A549 (cell line): ENCODE measurements around the gene HTT-AS. TPM values are rescaled to one million over a fixed set of nuclear protein-coding genes. Genes with fewer than 3 reads are reported as not detected.

Source experiments
- ATAC-seq, 2 experiments: fragments of 200-7000 bp in 1 of 2; fragments of >200 bp in 1 of 2; cut with Nextera tagmentation in 1 of 2; cut with Tn5 transposase in 1 of 2; 3 replicates each; pipeline versions ENCODE4 v1.8.0 to v1.9.1; 2018 to 2020; ENCODE audit warnings: mild to moderate bottlenecking in 1 of 2, moderate library complexity in 1 of 2
- CTCF ChIA-PET: fragments of 300-600 bp; sonication (Branson Sonifier 250); formaldehyde crosslinking; extraction: SDS; loops from one replicate; lab custom pipeline; 2021; ENCODE audit warnings: antibody characterized with exemption, inconsistent platforms; lab: Yijun Ruan, JAX
- POLR2A ChIA-PET: fragments of 350-600 bp; formaldehyde crosslinking; extraction: SDS; loops from one replicate; lab custom pipeline; 2021; ENCODE audit warnings: antibody characterized with exemption, inconsistent platforms; lab: Yijun Ruan, JAX
- DNase-seq, 2 experiments: peaks; one replicate each; pipeline versions ENCODE4 v3.0.0 to v3.0.0-alpha.2; 2011 to 2016; ENCODE audit warnings: low read depth in 1 of 2, low spot score in 1 of 2
- FAIRE-seq: peaks from 2 replicates; lab custom pipeline; 2011; peaks lifted over from hg19 to GRCh38; lab: Jason Lieb, UNC
- H3K27ac ChIP-seq, 2 experiments: fragments of >200 bp; sonication (Bioruptor Twin); formaldehyde crosslinking; 3 replicates each; pipeline ENCODE4 v1.5.1; 2016 to 2017
- H3K4me1 ChIP-seq: fragments of >200 bp; sonication (Bioruptor Twin); formaldehyde crosslinking; 3 replicates; pipeline ENCODE4 v1.6.1; 2016
- H3K4me2 ChIP-seq: fragments of >200 bp; sonication (Bioruptor Twin); formaldehyde crosslinking; 3 replicates; pipeline ENCODE4 v1.6.1; 2016
- H3K4me3 ChIP-seq: fragments of >200 bp; sonication (Bioruptor Twin); formaldehyde crosslinking; 3 replicates; pipeline ENCODE4 v1.5.1; 2016
- H3K9me3 ChIP-seq: fragments of >200 bp; sonication (Bioruptor Twin); formaldehyde crosslinking; 3 replicates; pipeline ENCODE4 v1.6.1; 2016
- BHLHE40 ChIP-seq: IDR thresholded peaks from 2 replicates; pipeline ENCODE4 v1.6.1; 2012; ENCODE audit warnings: low read depth, low read length, inconsistent platforms
- CBX2 ChIP-seq: fragments of 200-600 bp; sonication (generic); IDR thresholded peaks from 2 replicates; pipeline ENCODE4 v1.6.1; 2016; ENCODE audit warnings: low read depth, mild to moderate bottlenecking, borderline replicate concordance
- CHD2 ChIP-seq: fragments of 150-350 bp; IDR thresholded peaks from 2 replicates; pipeline ENCODE4 v1.6.1; 2014; ENCODE audit warnings: low read length; ENCODE audit not compliant: partially characterized antibody
- ESRRA ChIP-seq: fragments of 150-350 bp; IDR thresholded peaks from 2 replicates; pipeline ENCODE4 v1.6.1; 2014; ENCODE audit warnings: mild to moderate bottlenecking, low read length, borderline replicate concordance
- FOXS1 ChIP-seq: fragments of 250-450 bp; sonication (Bioruptor Pico); IDR thresholded peaks from 2 replicates; pipeline ENCODE4 v1.5.0; 2020; ENCODE audit warnings: mild to moderate bottlenecking, moderate library complexity
- GATA3 ChIP-seq: IDR thresholded peaks from 2 replicates; pipeline ENCODE4 v1.6.1; 2012; ENCODE audit warnings: borderline replicate concordance
- HEYL ChIP-seq: fragments of 250-450 bp; sonication (Bioruptor Pico); IDR thresholded peaks from 2 replicates; pipeline ENCODE4 v1.8.0; 2021; ENCODE audit warnings: mild to moderate bottlenecking, moderate library complexity
- KDM5A ChIP-seq: fragments of 200-600 bp; sonication (generic); IDR thresholded peaks from 2 replicates; pipeline ENCODE4 v1.6.1; 2016; ENCODE audit warnings: antibody characterized with exemption, mild to moderate bottlenecking
- MAFK ChIP-seq: fragments of 450-650 bp; IDR thresholded peaks from 2 replicates; pipeline ENCODE4 v1.6.1; 2014; ENCODE audit not compliant: partially characterized antibody
- RAD21 ChIP-seq, 2 experiments: fragments of >200 bp in 1 of 2; sonication (Bioruptor Twin) in 1 of 2; formaldehyde crosslinking in 1 of 2; IDR thresholded peaks in 1 of 2; conservative IDR thresholded peaks in 1 of 2; 2 replicates in 1 of 2; 3 replicates in 1 of 2; pipeline ENCODE4 v1.6.1; 2012 to 2018; ENCODE audit warnings: inconsistent platforms in 1 of 2
- RARB ChIP-seq: fragments of 250-450 bp; sonication (Bioruptor Pico); IDR thresholded peaks from 2 replicates; pipeline ENCODE4 v1.8.0; 2021; ENCODE audit warnings: mild to moderate bottlenecking, moderate library complexity
- SREBF2 ChIP-seq: fragments of 450-650 bp; IDR thresholded peaks from 2 replicates; pipeline ENCODE4 v1.6.1; 2014; ENCODE audit warnings: mild to moderate bottlenecking, moderate library complexity
- TP53 ChIP-seq: fragments of 250-450 bp; sonication (Bioruptor Pico); IDR thresholded peaks from 2 replicates; pipeline ENCODE4 v1.5.0; 2021; ENCODE audit warnings: mild to moderate bottlenecking, moderate library complexity
- ZNF302 ChIP-seq: fragments of 250-450 bp; sonication (Bioruptor Pico); IDR thresholded peaks from 2 replicates; pipeline ENCODE4 v1.9.0; 2021; ENCODE audit warnings: inconsistent platforms, mild to moderate bottlenecking, moderate library complexity
- WGBS: methylation state at CpG from one replicate; pipeline ENCODE4 v1.1.6; 2017; ENCODE audit errors: missing lambda C conversion rate; 5-methylcytosine and 5-hydroxymethylcytosine counted together
- polyA plus RNA-seq, 4 experiments: library from polyadenylated mRNA; depleted of rRNA in 3 of 4; stranded (reverse); fragments of >200 nt; fragmentation: RNase III in 1 of 4; extraction: RNeasy Plus Mini Kit Qiagen cat#74134 plus additional on column Dnase treatment in 1 of 4; gene quantifications; 2 replicates in 3 of 4; 3 replicates in 1 of 4; pipeline ENCODE4 v1.2.3, GENCODE V29; 2011 to 2017
- TF ChIP-seq, protein P1 (sequence below): IDR thresholded peaks from 2 replicates; pipeline ENCODE4 v1.6.1; 2012
- TF ChIP-seq, protein P2 (sequence below): IDR thresholded peaks from 2 replicates; pipeline ENCODE4 v1.6.1; 2012
- TF ChIP-seq, protein P3 (sequence below): fragments of >200 bp; sonication (Bioruptor Twin); formaldehyde crosslinking; IDR thresholded peaks from 3 replicates; pipeline ENCODE4 v1.5.1; 2016
- TF ChIP-seq, protein P4 (sequence below): fragments of 200-600 bp; sonication (generic); IDR thresholded peaks from 2 replicates; pipeline ENCODE4 v1.6.1; 2016; ENCODE audit warnings: antibody characterized with exemption, mild to moderate bottlenecking, moderate library complexity

Gene HTT-AS
- polyA plus RNA-seq, 2 of the 4 experiments (the other 2 are of a cell fraction): not detected

DNA sequence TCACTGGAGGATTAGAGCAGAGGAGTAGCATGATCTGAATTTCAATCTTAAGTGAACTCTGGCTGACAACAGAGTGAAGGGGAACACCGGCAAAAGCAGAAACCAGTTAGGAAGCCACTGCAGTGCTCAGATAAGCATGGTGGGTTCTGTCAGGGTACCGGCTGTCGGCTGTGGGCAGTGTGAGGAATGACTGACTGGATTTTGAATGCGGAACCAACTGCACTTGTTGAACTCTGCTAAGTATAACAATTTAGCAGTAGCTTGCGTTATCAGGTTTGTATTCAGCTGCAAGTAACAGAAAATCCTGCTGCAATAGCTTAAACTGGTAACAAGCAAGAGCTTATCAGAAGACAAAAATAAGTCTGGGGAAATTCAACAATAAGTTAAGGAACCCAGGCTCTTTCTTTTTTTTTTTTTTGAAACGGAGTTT lies 5.4 kb upstream of the HTT-AS start:
- TF ChIP-seq RAD21 (conservative IDR thresholded peaks at IDR 0.05 in 1 of 2, IDR thresholded peaks at IDR 0.05 in 1 of 2) (no peak), RARB (CRISPR knock-in tag) (no peak), BHLHE40 (no peak), KDM5A (no peak), SREBF2 (no peak), HEYL (CRISPR knock-in tag) (no peak), ESRRA (no peak), FOXS1 (CRISPR knock-in tag) (no peak), TP53 (CRISPR knock-in tag) (no peak), GATA3 (no peak), CHD2 (no peak)
- TF ChIP-seq, protein P1, sequence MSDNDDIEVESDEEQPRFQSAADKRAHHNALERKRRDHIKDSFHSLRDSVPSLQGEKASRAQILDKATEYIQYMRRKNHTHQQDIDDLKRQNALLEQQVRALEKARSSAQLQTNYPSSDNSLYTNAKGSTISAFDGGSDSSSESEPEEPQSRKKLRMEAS: no peak
- TF ChIP-seq, protein P2, sequence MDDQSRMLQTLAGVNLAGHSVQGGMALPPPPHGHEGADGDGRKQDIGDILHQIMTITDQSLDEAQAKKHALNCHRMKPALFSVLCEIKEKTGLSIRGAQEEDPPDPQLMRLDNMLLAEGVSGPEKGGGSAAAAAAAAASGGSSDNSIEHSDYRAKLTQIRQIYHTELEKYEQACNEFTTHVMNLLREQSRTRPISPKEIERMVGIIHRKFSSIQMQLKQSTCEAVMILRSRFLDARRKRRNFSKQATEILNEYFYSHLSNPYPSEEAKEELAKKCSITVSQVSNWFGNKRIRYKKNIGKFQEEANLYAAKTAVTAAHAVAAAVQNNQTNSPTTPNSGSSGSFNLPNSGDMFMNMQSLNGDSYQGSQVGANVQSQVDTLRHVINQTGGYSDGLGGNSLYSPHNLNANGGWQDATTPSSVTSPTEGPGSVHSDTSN: no peak
- TF ChIP-seq, protein P3, sequence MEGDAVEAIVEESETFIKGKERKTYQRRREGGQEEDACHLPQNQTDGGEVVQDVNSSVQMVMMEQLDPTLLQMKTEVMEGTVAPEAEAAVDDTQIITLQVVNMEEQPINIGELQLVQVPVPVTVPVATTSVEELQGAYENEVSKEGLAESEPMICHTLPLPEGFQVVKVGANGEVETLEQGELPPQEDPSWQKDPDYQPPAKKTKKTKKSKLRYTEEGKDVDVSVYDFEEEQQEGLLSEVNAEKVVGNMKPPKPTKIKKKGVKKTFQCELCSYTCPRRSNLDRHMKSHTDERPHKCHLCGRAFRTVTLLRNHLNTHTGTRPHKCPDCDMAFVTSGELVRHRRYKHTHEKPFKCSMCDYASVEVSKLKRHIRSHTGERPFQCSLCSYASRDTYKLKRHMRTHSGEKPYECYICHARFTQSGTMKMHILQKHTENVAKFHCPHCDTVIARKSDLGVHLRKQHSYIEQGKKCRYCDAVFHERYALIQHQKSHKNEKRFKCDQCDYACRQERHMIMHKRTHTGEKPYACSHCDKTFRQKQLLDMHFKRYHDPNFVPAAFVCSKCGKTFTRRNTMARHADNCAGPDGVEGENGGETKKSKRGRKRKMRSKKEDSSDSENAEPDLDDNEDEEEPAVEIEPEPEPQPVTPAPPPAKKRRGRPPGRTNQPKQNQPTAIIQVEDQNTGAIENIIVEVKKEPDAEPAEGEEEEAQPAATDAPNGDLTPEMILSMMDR: no peak
- TF ChIP-seq, protein P4, sequence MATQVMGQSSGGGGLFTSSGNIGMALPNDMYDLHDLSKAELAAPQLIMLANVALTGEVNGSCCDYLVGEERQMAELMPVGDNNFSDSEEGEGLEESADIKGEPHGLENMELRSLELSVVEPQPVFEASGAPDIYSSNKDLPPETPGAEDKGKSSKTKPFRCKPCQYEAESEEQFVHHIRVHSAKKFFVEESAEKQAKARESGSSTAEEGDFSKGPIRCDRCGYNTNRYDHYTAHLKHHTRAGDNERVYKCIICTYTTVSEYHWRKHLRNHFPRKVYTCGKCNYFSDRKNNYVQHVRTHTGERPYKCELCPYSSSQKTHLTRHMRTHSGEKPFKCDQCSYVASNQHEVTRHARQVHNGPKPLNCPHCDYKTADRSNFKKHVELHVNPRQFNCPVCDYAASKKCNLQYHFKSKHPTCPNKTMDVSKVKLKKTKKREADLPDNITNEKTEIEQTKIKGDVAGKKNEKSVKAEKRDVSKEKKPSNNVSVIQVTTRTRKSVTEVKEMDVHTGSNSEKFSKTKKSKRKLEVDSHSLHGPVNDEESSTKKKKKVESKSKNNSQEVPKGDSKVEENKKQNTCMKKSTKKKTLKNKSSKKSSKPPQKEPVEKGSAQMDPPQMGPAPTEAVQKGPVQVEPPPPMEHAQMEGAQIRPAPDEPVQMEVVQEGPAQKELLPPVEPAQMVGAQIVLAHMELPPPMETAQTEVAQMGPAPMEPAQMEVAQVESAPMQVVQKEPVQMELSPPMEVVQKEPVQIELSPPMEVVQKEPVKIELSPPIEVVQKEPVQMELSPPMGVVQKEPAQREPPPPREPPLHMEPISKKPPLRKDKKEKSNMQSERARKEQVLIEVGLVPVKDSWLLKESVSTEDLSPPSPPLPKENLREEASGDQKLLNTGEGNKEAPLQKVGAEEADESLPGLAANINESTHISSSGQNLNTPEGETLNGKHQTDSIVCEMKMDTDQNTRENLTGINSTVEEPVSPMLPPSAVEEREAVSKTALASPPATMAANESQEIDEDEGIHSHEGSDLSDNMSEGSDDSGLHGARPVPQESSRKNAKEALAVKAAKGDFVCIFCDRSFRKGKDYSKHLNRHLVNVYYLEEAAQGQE: no peak
- ATAC-seq: no peak
- Histone ChIP-seq H3K4me3 (no peak overlapping the region), H3K4me2 (no peak overlapping the region), H3K27ac (no peak overlapping the region), H3K4me1 (peaks cover 10% of the 10 kb centered on the region; the same call in 2 of the 3 replicates), H3K9me3 (no peaks in the 10 kb centered on the region)
- WGBS: 89% methylated on average over 6 of the region's 6 CpGs
- DNase-seq: no peak
- no peak for FAIRE-seq
- ChIA-PET POLR2A (no interaction called here), CTCF (interaction anchor here (0.7 kb wide), 1 partner anchor 319 kb away, joined by 3 read pairs; no protein-coding TSS in a partner anchor)

DNA sequence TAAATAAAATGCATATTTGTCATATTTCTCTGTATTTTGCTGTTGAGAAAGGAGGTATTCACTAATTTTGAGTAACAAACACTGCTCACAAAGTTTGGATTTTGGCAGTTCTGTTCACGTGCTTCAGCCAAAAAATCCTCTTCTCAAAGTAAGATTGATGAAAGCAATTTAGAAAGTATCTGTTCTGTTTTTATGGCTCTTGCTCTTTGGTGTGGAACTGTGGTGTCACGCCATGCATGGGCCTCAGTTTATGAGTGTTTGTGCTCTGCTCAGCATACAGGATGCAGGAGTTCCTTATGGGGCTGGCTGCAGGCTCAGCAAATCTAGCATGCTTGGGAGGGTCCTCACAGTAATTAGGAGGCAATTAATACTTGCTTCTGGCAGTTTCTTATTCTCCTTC lies 3.5 kb upstream of the HTT-AS start:
- no peak for DNase-seq
- H3K9me3 ChIP-seq: no peaks in the 10 kb centered on the region
- POLR2A ChIA-PET: no interaction called here
- TF ChIP-seq ZNF302 (no peak), MAFK (no peak), CBX2 (no peak)
- TF ChIP-seq, all 56 proteins: peak for 0
- H3K27ac ChIP-seq: no peak overlapping the region
- no peak overlapping the region for H3K4me3 ChIP-seq
- H3K4me2 ChIP-seq: no peak overlapping the region
- CTCF ChIA-PET: interaction anchor here (0.6 kb wide), 1 partner anchor 16 kb away, joined by 3 read pairs; no protein-coding TSS in a partner anchor
- ATAC-seq (no peak), FAIRE-seq (no peak)
- 84% methylated on average over 2 of the region's 2 CpGs for WGBS
- peaks cover 14% of the 10 kb centered on the region; the same call in 2 of the 3 replicates for H3K4me1 ChIP-seq
